ENCODE measurements around the gene PSAP.

DNA sequence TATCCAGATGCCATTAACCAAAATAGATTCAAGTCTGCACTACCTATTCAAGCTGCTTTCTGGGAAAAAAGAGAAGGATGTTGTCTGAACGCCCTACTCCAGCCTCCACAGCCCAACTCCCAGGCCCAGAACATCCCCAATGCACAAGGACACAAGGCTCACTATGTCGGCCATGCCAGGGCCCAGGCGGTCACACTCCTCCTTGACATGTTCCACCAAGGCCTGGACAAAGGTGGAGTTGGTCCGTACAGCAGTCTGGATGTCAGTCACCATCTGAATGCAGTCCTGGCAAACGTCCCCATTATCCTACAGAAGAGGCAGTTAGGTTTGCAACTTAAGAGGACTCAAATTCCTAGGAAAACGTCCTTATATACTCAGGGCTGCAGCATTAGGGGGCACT is 23.2 kb downstream of the PSAP start:
- TF ChIP-seq, protein P1, sequence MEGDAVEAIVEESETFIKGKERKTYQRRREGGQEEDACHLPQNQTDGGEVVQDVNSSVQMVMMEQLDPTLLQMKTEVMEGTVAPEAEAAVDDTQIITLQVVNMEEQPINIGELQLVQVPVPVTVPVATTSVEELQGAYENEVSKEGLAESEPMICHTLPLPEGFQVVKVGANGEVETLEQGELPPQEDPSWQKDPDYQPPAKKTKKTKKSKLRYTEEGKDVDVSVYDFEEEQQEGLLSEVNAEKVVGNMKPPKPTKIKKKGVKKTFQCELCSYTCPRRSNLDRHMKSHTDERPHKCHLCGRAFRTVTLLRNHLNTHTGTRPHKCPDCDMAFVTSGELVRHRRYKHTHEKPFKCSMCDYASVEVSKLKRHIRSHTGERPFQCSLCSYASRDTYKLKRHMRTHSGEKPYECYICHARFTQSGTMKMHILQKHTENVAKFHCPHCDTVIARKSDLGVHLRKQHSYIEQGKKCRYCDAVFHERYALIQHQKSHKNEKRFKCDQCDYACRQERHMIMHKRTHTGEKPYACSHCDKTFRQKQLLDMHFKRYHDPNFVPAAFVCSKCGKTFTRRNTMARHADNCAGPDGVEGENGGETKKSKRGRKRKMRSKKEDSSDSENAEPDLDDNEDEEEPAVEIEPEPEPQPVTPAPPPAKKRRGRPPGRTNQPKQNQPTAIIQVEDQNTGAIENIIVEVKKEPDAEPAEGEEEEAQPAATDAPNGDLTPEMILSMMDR (IDR thresholded peaks at IDR 0.05; ENCODE audit: insufficient read depth, low read length, poor library complexity, severe bottlenecking), result no peak
- no peak for TF ChIP-seq EZH2phosphoT487 (conservative IDR thresholded peaks at IDR 0.05; ENCODE audit: low read length)

Data from SU-DHL-6 (cell line).